Endometrial microvascular endothelial cells (primary cell): ENCODE data around the gene MS4A13. TPM values are rescaled to one million over a fixed set of nuclear protein-coding genes. Genes with fewer than 3 reads are reported as not detected.
"Not testable (repeated sequence)": the region's sequence is repeated elsewhere in the genome, so short reads cannot be mapped to it uniquely, and the experiment has no call there.

Experiments
- in situ Hi-C: cut with HindIII; loops from 2 replicates; pipeline ENCODE4 v1.10.0; 2017; ENCODE audit warnings: low sequenced_read_pairs, low pct_unique_long_range_greater_than_20kb; ENCODE audit errors: inconsistent ontology term
- total RNA-seq: library from RNA; depleted of rRNA; stranded (reverse); fragments of >200 nt; gene quantifications from one replicate; pipeline ENCODE4 v1.2.3, GENCODE V29; 2015; ENCODE audit errors: inconsistent ontology term

The MS4A13 gene
- total RNA-seq, result not detected

DNA sequence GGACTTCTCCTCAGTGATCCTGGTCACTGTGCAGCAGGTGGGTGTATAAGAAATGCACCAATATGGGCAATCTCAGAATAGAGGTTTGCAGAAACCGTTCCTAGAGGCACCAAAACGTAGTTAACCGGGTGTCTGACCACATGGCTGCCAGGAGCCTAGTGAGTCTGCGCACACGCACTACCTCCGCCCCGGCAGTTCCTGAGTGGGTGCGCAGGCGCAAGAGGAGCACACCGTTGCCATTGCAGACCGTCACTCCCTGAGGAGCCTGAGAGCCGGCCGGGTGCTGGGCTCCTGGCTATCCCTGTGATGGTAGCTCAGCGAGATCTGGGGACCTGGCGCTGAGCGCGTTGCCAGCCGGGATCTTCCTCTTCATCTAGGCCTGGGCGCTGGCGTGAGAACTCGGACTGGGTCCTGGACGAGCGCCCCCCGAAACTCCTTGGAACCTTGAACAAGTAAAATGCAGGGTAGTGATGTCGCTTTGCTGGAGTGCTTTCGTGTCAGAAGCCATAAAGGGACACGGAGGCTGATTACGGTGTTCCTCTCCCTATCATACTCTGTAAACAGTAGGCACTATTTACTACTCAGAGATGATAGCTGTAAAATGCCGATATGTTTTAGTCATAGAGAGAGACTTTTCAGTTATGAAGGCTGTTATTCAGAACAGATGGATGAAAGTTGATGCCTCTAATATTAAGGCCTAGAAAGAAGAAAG is at the start of gene MS4A13:
Gene MS4A13, plus strand, starts transcription at position 249 of the 712 bp plus-strand sequence. CDS start 2,692 bp downstream, outside the sequence.
- in situ Hi-C loops, result no loop called here

DNA sequence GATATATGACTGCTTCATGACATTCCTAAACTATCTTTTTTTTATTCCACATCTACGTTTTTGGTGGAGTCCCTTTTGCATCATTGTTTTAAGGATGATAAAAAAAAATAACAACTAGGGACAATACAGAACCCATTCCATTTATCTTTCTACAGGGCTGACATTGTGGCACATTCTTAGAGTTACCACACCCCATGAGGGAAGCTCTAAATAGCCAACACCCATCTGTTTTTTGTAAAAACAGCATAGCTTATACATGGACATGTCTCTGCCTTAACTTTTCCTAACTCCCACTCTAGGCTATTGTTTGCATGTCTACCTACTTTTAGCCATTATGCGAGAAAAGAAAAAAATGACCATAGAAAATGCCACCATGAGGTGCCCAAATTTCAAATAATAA is 46.4 kb upstream of the MS4A13 start:
- in situ Hi-C loops, result no loop called here

DNA sequence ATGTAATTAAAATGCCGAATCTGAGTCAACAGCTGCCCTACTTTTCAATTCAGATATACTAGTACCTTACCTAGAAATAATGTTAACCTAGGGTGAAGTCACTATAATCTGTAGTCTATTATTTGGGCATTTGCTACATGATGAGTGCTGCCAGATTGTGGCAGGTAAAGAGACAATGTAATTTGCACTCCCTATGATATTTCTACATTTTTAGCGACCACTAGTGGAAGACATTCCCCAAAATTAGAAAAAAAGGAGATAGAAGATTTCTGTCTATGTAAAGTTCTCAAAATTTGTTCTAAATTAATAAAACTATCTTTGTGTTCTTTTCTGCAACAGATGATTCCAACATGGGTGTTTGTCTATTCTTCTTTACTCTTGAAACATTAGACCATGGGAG is 45.5 kb upstream of the MS4A13 start:
- in situ Hi-C loops, result no loop called here

DNA sequence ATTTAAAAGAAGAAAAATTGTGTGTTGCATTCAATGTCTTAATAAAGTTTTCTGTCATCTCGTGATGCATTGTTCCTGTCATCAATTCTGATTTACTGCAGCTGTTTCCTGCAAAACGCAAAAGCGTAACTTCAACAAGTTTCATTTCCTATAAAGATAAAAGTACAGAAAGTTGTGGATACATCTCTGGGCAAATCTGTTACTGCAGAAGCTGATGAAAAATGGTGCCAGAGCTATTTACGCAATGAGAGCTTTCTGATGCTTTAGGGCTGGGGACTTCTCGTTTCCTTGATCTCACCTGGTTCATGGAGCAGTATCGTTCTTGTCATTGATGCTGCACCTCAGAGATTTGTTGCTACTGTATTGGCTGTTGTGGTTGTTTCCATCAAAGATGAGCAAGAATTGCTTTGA is 38.2 kb upstream of the MS4A13 start:
- in situ Hi-C loops, result no loop called here

GRCh38 chr11:60482361-60482760 is 32.8 kb upstream of the MS4A13 start:
- in situ Hi-C loops, result no loop called here

- in situ Hi-C loops, result no loop called here
Observed at GRCh38 chr11:60485987-60486386, 29.2 kb upstream of the MS4A13 start.

- in situ Hi-C loops, result no loop called here
Observed at GRCh38 chr11:60492488-60493009, 22.6 kb upstream of the MS4A13 start, which contains the start of gene MS4A12. MS4A12 (plus strand) TSS chr11:60492778; CDS start chr11:60497319, 4,541 bp downstream.

DNA sequence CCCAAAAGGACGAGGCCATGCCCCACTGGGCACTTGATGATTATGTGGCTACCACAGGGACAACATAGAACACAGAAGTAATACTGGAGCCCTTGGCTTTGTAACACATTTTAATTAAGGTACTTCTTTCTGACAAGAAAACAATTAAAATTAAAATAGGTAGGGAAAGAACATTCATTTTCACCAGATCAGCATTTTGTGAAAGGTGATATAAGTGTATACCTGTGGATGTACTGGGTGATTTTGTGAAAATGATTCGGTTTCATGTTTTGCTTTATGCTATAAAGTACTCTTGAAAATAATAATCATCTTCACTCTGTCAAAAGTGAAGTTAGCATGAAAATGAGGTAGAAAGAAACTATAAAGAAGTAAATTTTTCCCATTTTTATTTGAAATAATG is 21.7 kb upstream of the MS4A13 start:
- in situ Hi-C loops, result no loop called here

GRCh38 chr11:60498399-60498798 is 16.8 kb upstream of the MS4A13 start:
- in situ Hi-C loops, result no loop called here

- in situ Hi-C loops, result no loop called here
Observed at GRCh38 chr11:60498853-60499252, 16.3 kb upstream of the MS4A13 start.

DNA sequence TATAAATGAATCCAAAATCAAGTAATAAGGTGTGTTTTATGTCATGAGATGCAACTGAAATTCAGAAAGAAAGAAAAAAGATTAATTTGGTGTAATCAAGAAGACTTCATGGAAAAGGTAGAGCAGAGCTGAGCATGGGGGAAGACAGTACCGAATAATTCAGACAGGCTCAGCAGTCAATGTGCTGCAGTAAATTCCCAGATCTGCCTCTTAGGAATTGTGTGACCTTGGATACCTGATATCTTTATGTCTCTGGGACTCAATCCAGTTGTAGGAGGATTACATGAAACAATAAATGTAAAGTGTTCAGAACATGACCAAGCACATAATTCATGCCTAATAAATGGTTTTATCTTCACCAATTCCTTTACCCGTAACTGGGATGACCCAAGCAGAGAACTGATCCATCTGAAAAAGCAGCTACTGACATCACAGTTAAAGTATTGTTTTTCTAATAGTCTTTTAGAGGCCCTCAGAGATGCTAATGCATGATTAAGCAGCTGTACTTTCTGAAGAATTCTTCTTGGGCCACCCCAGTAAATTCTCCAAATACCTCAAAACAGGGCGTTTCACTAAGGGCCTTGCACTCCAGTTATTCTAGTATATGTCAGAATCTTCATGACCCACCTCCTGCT is 14.8 kb upstream of the MS4A13 start:
- in situ Hi-C loops, result no loop called here

- in situ Hi-C loops, result no loop called here
Observed at GRCh38 chr11:60502221-60502775, 12.9 kb upstream of the MS4A13 start.

- in situ Hi-C loops, result no loop called here
Observed at GRCh38 chr11:60504219-60504905, 10.8 kb upstream of the MS4A13 start.

DNA sequence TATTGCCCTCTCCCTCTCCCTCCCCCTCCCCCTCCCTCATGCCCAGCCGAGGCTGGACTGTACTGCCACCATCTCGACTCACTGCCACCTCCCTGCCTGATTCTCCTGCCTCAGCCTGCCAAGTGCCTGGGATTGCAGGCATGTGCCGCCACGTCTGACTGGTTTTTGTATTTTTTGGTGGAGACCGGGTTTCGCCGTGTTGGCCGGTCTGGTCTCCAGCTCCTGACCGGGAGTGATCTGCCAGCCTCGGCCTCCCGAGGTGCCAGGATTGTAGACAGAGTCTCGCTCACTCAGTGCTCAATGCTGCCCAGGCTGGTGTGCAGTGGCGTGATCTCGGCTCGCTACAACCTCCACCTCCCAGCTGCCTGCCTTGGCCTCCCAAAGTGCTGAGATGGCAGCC is 5.6 kb upstream of the MS4A13 start:
- in situ Hi-C loops, result not testable (repeated sequence)

DNA sequence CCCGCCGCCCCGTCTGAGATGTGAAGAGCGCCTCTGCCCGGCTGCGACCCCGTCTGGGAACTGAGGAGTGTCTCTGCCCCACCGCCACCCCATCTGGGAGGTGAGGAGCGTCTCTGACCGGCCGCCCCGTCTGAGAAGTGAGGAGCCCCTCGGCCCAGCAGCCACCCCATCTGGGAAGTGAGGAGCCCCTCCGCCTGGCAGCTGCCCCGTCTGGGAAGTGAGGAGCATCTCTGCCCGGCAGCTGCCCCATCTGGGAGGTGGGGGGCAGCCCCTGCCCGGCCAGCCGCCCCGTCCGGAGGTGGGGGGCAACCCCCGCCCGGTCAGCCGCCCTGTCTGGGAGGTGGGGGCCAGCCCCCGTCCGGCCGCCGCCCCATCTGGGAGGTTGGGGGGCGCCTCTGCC is 5.0 kb upstream of the MS4A13 start:
- in situ Hi-C loops, result not testable (repeated sequence)

- in situ Hi-C loops, result no loop called here
Observed at GRCh38 chr11:60511393-60511792, 3.8 kb upstream of the MS4A13 start.

DNA sequence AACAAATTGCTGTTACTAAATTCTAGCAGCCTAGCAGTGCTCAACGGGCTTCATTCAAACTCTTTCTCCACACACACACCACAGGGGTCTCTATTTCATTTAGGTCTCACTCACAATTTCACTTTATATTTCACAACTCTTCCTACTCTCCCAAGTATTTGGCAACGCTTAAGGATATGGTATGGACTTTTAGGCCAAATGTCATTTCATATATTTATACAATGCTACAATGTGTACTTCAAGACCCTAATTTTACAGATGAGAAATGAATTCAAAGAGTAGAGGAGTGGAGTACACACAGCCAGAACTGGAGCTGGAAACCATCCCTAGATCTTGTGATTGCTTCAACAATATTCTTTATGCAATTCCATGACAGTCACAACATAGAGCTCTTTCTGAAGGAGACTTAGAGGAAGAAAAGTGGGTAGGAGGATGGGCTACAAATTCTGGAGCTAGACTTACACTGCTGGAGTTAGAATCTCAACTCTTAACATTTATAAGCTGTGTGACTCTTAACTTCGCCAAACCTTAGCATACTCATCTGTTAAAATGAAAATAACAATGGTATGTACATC is 2.5 kb upstream of the MS4A13 start:
- in situ Hi-C loops, result no loop called here

GRCh38 chr11:60513496-60514460 is 1.4 kb upstream of the MS4A13 start:
- in situ Hi-C loops, result no loop called here
